ENCODE measurements around the gene PLEKHN1.

The PLEKHN1 gene

DNA sequence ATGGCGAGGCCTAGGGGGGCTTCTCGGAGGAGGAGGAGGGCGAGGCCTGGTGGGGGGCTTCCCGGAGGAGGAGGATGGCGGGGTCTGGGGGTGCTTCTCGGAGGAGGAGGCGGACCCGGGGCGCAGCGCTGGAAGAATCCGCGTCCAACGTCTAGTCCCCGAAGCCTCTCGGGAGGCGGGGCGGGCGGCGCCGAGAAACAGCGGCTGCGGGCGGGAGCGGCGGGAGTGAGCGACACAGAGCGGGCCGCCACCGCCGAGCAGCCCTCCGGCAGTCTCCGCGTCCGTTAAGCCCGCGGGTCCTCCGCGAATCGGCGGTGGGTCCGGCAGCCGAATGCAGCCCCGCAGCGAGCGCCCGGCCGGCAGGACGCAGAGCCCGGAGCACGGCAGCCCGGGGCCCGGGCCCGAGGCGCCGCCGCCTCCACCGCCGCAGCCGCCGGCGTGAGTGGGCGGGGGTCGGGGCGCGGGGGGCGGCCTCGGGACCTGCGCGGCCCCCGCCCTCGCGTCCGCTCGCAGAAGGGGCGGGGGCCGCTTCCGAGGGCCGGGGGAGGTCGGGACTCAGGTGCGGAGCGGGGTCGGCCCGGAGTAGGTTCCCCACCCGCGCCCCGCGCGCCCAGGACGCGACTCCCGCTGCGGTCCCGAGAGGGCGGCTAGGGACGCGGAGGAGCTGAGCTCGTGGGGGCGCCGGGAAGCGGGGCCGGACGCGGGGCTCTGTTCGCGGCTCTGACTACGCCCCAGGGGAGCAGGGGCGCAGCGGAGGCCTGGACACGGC is 5.7 kb upstream of the PLEKHN1 start, which contains the start of gene KLHL17:
Gene KLHL17 (plus strand): TSS at position 222 of the 769 bp plus-strand sequence. CDS start 110 bp downstream, at position 332.
- H3K9ac ChIP-seq (ENCODE audit: insufficient read length, low read depth) = peak within 1 kb of the TSS; percentile 74
- TF ChIP-seq YY1 (IDR thresholded peaks at IDR 0.05; ENCODE audit: insufficient read depth, insufficient read length) (no peak), SUZ12 (IDR thresholded peaks at IDR 0.05; ENCODE audit: extremely low read depth, insufficient read depth, insufficient read length) (no peak), ZNF274 (IDR thresholded peaks at IDR 0.05; ENCODE audit: low read depth, low read length) (no peak)
- no peak for DNase-seq (ENCODE audit: low read depth, low spot score)
- H3K4me1 ChIP-seq (ENCODE audit: insufficient read depth, insufficient read length) = peaks cover 7% of the 10 kb centered on the region
- no peaks in the 10 kb centered on the region for H3K9me3 ChIP-seq (ENCODE audit: insufficient read depth, low read length)
- H3K36me3 ChIP-seq (ENCODE audit: insufficient read depth, insufficient read length, low read length) = peaks cover 53% of the 10 kb centered on the region
- H3K4me3 ChIP-seq (ENCODE audit: insufficient read length, low read depth) = peak within 1 kb of the TSS; percentile 67
- peaks cover 17% of the 10 kb centered on the region for H3K27me3 ChIP-seq (ENCODE audit: insufficient read depth, insufficient read length)

DNA sequence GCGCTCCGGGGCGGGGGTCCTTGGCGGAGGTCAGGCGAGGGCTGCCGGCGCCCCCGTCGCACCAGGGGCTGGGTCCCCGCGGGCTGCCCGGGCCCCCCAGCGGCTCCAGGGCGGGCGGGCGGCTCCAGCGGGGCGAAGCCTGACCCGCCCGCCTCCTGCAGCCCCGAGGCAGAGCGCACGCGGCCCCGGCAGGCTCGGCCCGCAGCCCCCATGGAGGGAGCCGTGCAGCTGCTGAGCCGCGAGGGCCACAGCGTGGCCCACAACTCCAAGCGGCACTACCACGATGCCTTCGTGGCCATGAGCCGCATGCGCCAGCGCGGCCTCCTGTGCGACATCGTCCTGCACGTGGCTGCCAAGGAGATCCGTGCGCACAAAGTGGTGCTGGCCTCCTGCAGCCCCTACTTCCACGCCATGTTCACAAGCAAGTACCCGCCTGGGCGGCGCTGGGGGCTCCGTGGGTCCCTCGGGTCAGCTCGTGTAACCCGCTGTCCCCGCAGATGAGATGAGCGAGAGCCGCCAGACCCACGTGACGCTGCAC is 5.1 kb upstream of the PLEKHN1 start:
- no peak for TF ChIP-seq ZNF274 (IDR thresholded peaks at IDR 0.05; ENCODE audit: low read depth, low read length)
- TF ChIP-seq SUZ12 (IDR thresholded peaks at IDR 0.05; ENCODE audit: extremely low read depth, insufficient read depth, insufficient read length) = no peak
- TF ChIP-seq YY1 (IDR thresholded peaks at IDR 0.05; ENCODE audit: insufficient read depth, insufficient read length) = no peak
- Histone ChIP-seq H3K27me3 (ENCODE audit: insufficient read depth, insufficient read length) (peaks cover 17% of the 10 kb centered on the region), H3K9ac (ENCODE audit: insufficient read length, low read depth) (peak overlapping the region; percentile 74), H3K36me3 (ENCODE audit: insufficient read depth, insufficient read length, low read length) (peaks cover 47% of the 10 kb centered on the region), H3K4me3 (ENCODE audit: insufficient read length, low read depth) (peak overlapping the region; percentile 67), H3K4me1 (ENCODE audit: insufficient read depth, insufficient read length) (peaks cover 7% of the 10 kb centered on the region), H3K9me3 (ENCODE audit: insufficient read depth, low read length) (no peaks in the 10 kb centered on the region)
- DNase-seq (ENCODE audit: low read depth, low spot score) = no peak

DNA sequence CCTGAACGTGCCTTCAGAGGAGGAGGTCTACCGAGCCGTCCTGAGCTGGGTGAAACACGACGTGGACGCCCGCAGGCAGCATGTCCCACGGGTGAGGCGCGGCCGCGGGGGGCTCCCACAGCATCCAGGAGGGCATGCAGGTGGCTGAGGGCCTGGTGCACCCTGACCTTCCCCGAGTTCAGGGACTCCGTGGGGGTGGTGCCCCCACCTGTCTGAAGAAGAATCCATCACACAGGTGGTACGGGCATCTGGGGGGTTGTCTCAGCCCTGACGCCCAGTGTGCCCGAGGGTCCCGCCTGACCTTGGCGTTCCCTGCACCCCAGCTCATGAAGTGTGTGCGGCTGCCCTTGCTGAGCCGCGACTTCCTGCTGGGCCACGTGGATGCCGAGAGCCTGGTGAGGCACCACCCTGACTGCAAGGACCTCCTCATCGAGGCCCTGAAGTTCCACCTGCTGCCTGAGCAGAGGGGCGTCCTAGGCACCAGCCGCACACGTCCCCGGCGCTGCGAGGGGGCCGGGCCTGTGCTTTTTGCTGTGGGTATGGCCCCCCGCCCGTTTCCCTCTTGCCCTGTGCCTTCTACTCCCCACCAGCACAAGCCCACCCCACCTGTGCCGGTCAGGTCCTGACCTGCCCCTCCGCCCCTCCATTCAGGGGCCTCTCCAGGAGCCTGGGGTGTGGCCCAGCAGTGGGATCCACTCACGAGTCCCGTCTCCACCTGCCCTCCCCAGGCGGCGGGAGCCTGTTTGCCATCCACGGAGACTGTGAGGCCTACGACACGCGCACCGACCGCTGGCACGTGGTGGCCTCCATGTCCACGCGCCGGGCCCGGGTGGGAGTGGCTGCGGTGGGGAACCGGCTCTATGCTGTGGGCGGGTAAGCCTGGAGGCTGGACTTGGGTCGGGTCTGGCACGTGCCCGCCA is 3.6 kb upstream of the PLEKHN1 start:
- peaks cover 32% of the 10 kb centered on the region for H3K36me3 ChIP-seq (ENCODE audit: insufficient read depth, insufficient read length, low read length)
- peaks cover 10% of the 10 kb centered on the region for H3K4me1 ChIP-seq (ENCODE audit: insufficient read depth, insufficient read length)
- no peak overlapping the region for H3K4me3 ChIP-seq (ENCODE audit: insufficient read length, low read depth)
- no peak overlapping the region for H3K9ac ChIP-seq (ENCODE audit: insufficient read length, low read depth)
- TF ChIP-seq YY1 (IDR thresholded peaks at IDR 0.05; ENCODE audit: insufficient read depth, insufficient read length) = no peak
- no peak for TF ChIP-seq ZNF274 (IDR thresholded peaks at IDR 0.05; ENCODE audit: low read depth, low read length)
- TF ChIP-seq SUZ12 (IDR thresholded peaks at IDR 0.05; ENCODE audit: extremely low read depth, insufficient read depth, insufficient read length) = no peak
- H3K9me3 ChIP-seq (ENCODE audit: insufficient read depth, low read length) = no peaks in the 10 kb centered on the region
- no peak for DNase-seq (ENCODE audit: low read depth, low spot score)
- peaks cover 22% of the 10 kb centered on the region for H3K27me3 ChIP-seq (ENCODE audit: insufficient read depth, insufficient read length)

DNA sequence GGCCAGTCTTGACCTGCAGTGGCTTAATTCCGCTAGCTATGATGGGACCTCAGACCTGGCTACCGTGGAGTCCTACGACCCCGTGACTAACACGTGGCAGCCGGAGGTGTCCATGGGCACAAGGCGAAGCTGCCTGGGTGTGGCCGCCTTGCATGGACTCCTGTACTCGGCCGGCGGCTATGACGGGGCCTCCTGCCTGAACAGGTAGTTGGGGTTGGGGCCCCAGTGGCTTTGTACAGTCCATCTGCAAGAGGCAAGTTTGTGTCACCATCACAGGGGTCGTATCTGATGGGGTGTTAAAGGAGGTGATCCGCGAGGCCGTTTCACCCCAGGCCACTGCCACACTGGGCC is 3.0 kb upstream of the PLEKHN1 start:
- Histone ChIP-seq H3K4me1 (ENCODE audit: insufficient read depth, insufficient read length) (peaks cover 8% of the 10 kb centered on the region), H3K9ac (ENCODE audit: insufficient read length, low read depth) (no peak overlapping the region), H3K27me3 (ENCODE audit: insufficient read depth, insufficient read length) (peaks cover 22% of the 10 kb centered on the region), H3K4me3 (ENCODE audit: insufficient read length, low read depth) (no peak overlapping the region), H3K36me3 (ENCODE audit: insufficient read depth, insufficient read length, low read length) (peaks cover 31% of the 10 kb centered on the region), H3K9me3 (ENCODE audit: insufficient read depth, low read length) (no peaks in the 10 kb centered on the region)
- no peak for DNase-seq (ENCODE audit: low read depth, low spot score)
- TF ChIP-seq YY1 (IDR thresholded peaks at IDR 0.05; ENCODE audit: insufficient read depth, insufficient read length) = no peak
- no peak for TF ChIP-seq SUZ12 (IDR thresholded peaks at IDR 0.05; ENCODE audit: extremely low read depth, insufficient read depth, insufficient read length)
- TF ChIP-seq ZNF274 (IDR thresholded peaks at IDR 0.05; ENCODE audit: low read depth, low read length) = no peak

DNA sequence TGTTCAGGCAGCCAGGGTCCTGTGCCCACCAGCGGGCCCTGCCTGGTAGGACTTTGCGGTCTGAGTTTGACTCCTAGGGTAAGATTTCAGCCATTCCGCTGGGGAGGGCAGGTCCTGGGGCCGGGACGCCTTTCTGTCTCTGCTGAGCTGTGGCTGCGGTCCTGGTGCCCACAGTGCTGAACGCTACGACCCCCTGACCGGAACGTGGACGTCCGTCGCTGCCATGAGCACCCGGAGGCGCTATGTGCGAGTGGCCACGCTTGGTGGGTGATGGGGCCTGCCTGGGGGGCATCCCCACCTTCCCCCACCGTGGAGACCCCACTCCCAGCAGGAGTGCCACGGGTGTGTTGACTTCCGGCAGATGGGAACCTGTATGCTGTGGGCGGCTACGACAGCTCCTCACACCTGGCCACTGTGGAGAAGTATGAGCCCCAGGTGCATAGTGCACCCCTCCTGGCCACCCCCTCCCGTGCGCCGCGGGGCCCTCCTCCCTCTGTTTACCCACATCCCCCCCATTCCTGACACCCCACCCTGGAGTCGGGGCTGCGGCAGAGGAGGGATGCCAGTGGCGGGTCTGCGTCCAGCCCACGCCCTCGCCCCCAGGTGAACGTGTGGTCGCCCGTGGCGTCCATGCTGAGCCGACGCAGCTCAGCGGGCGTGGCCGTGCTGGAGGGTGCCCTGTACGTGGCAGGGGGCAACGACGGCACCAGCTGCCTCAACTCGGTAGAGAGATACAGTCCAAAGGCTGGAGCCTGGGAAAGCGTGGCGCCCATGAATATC is 2.3 kb upstream of the PLEKHN1 start:
- no peak overlapping the region for H3K9ac ChIP-seq (ENCODE audit: insufficient read length, low read depth)
- no peak for DNase-seq (ENCODE audit: low read depth, low spot score)
- peaks cover 8% of the 10 kb centered on the region for H3K4me1 ChIP-seq (ENCODE audit: insufficient read depth, insufficient read length)
- peaks cover 31% of the 10 kb centered on the region for H3K36me3 ChIP-seq (ENCODE audit: insufficient read depth, insufficient read length, low read length)
- H3K9me3 ChIP-seq (ENCODE audit: insufficient read depth, low read length) = no peaks in the 10 kb centered on the region
- H3K4me3 ChIP-seq (ENCODE audit: insufficient read length, low read depth) = no peak overlapping the region
- TF ChIP-seq YY1 (IDR thresholded peaks at IDR 0.05; ENCODE audit: insufficient read depth, insufficient read length) (no peak), ZNF274 (IDR thresholded peaks at IDR 0.05; ENCODE audit: low read depth, low read length) (no peak), SUZ12 (IDR thresholded peaks at IDR 0.05; ENCODE audit: extremely low read depth, insufficient read depth, insufficient read length) (no peak)
- H3K27me3 ChIP-seq (ENCODE audit: insufficient read depth, insufficient read length) = peaks cover 28% of the 10 kb centered on the region

DNA sequence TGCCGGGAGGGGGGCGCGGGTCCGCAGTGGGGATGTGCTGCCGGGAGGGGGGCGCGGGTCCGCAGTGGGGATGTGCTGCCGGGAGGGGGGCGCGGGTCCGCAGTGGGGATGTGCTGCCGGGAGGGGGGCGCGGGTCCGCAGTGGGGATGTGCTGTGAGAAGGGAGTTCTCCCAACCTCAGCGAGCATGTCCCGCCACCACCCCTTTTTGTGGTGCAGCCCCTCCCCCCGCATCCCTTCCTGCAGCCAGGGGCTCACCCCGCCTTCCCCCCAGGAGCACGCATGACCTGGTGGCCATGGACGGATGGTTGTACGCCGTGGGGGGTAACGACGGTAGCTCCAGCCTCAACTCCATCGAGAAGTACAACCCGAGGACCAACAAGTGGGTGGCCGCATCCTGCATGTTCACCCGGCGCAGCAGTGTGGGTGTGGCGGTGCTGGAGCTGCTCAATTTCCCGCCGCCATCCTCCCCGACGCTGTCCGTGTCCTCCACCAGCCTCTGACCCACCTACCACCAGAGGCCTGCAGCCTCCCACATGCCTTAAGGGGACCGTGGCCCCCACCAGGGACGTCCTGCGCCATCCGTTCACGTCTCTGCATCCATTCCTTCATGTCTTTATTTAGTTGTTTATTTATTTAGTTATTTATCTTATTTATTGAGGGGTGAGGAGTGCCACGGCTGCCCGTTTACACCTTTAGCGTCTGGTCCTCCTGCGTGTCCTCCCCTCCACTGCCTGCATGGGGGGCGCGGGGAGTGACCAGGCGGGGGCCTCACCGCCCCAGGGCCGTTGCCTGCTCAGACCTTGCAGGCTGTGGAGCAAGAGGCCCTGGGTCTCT is 1.4 kb upstream of the PLEKHN1 start:
- peaks cover 28% of the 10 kb centered on the region for H3K27me3 ChIP-seq (ENCODE audit: insufficient read depth, insufficient read length)
- peaks cover 8% of the 10 kb centered on the region for H3K4me1 ChIP-seq (ENCODE audit: insufficient read depth, insufficient read length)
- H3K36me3 ChIP-seq (ENCODE audit: insufficient read depth, insufficient read length, low read length) = peaks cover 31% of the 10 kb centered on the region
- no peak overlapping the region for H3K9ac ChIP-seq (ENCODE audit: insufficient read length, low read depth)
- no peaks in the 10 kb centered on the region for H3K9me3 ChIP-seq (ENCODE audit: insufficient read depth, low read length)
- no peak overlapping the region for H3K4me3 ChIP-seq (ENCODE audit: insufficient read length, low read depth)
- TF ChIP-seq YY1 (IDR thresholded peaks at IDR 0.05; ENCODE audit: insufficient read depth, insufficient read length) (no peak), SUZ12 (IDR thresholded peaks at IDR 0.05; ENCODE audit: extremely low read depth, insufficient read depth, insufficient read length) (no peak), ZNF274 (IDR thresholded peaks at IDR 0.05; ENCODE audit: low read depth, low read length) (no peak)
- no peak for DNase-seq (ENCODE audit: low read depth, low spot score)

Measured in NT2/D1 (cell line).